Glomerular visceral epithelial cell (primary cell): ENCODE measurements around the gene HOXD13.

Experiments
- DNase-seq: peaks from one replicate; pipeline ENCODE4 v3.0.0-alpha.2; 2016; ENCODE audit errors: extremely low spot score

Gene HOXD13

GRCh38 chr2:176105078-176105729 lies 12.7 kb downstream of the HOXD13 start:
- no peak for DNase-seq

DNA sequence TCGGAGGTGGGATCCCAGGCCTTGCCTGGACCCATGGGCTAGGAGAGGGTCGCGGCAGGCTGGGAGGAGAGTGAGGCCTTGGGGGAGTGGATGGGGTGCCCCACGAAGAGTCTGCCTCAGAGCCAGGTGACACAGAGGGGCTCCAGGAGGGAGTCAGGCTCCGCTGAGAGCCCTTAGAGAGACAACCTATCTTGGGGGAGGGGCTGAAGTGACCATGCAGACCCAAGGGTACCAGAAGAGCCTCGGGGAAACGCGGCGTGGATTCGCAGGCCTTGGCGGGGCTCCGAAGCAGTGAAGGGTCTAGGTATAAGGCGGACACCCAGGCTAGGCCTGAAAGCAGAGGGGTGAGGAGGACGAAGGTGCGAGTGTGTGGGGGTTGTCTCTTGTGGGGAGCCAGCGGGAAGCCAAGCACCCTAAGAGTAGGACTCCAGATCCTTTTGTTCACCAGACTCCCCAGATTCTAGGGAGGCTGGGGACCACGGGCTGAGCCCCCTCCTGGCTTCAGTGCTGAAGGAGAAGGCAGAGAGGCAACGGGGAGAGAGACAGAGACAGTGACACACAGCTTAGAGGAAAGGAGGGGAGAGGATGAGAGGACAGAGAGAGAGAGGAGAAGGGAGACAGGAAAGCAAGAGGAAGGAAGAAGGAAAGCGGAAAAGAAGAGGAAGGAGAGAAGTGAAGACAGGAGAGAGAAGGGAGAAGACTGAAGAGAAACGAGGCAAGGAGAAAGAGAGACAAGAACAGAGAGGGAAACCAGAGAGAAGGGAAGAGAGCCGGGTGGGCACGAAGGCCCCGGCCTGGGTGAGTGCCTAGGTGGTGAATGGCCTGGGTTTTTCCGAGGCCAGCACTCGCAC lies 13.4 kb downstream of the HOXD13 start:
- no peak for DNase-seq

DNA sequence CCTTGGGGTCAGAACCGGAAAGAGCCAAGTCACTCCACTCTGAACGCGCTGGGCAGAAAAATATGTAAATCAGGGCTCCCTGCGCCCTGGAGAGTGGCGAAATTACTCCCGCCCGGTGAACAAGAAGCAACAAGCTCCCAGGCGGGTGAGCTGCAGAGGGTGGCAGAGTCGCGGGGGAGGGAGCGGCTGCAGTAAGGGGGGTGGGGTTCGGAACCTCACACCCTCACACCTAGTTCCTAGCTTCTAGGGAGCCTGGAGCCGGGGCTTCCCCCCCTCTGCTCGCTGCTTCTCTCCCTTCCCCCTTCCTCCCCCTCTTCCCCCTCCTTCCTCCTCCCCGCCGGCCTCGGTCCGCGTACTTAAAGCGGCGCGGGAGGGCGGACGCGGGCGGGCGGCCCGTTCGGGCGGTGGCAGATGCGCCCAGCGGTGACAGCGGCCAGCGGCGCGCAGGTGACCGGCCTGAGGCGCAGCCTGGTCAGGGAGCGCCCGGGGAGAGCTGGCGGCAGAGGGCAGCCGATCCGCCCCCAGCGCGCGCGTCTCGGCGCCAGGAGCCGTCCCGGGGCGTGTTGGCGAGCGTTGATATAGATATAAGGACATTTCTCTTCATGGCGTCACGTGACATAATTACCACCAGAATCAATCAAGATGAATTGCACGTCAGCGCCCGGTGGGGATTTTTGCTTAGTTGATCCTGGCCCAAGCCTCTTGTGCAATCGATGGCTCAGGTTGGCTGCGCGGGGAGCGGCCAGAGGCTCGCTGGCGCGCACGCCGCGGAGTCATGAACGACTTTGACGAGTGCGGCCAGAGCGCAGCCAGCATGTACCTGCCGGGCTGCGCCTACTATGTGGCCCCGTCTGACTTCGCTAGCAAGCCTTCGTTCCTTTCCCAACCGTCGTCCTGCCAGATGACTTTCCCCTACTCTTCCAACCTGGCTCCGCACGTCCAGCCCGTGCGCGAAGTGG lies 14.3 kb downstream of the HOXD13 start, which contains the start of gene HOXD11:
TSS of gene HOXD11 (plus strand) at position 700 of the 959 bp plus-strand sequence. CDS start at position 776, 76 bp downstream.
- peak; percentile 72 for DNase-seq

DNA sequence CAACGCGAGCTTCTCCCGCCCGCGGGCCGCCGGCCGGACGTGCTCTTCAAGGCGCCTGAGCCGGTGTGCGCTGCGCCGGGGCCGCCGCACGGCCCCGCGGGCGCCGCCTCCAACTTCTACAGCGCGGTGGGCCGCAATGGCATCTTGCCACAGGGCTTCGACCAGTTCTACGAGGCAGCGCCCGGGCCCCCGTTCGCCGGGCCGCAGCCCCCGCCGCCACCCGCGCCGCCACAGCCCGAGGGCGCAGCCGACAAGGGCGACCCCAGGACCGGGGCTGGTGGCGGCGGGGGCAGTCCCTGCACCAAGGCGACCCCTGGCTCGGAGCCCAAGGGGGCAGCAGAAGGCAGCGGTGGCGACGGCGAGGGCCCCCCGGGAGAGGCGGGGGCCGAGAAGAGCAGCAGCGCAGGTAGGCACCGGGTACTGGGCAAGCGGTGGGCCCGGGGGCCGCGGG lies 15.2 kb downstream of the HOXD13 start:
- DNase-seq = no peak

GRCh38 chr2:176109192-176109901 lies 16.8 kb downstream of the HOXD13 start:
- no peak for DNase-seq

GRCh38 chr2:176109946-176110345 lies 17.4 kb downstream of the HOXD13 start:
- DNase-seq = no peak

DNA sequence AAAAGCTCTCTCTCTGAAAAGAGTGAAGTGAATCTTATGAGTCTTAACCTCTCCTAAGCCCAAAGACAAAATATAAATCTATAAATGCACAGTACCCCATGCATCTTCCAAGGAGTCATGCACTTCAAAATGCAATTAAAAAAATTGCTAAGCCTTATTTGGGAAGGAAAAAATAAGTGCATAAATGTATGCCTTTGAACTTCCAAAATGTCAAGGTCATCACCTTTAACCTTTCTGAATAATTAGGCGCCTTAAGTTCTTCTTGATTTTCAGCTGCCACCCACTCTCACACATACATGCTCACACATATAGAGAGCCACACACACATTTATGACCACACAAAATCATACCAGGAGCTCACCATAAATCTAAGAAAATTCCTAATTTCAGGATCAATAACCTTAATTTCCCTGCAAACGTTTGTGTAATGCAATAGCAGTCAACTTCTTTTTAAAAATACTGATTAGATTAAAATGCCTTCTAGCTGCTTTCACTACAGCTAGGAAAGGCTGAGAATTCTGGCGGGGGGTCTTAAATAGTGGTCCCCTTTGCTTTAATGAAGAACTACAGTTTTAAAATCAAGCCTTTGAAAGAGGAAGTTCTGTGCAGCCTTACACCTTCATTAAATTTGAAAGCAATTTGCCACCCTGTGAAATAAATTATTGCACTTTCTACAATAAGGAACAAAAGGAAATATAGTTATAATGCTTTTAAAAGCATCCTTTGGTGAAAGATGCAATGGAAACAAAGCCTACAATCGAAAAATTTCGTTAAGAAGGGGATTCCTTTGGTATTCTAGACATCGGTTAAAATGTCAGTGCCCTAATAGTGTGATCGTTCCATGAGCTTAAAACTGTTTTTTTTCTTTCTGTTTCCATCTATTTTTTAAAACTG lies 18.1 kb downstream of the HOXD13 start:
- DNase-seq = no peak

GRCh38 chr2:176111309-176111663 lies 18.8 kb downstream of the HOXD13 start:
- peak; percentile 59 for DNase-seq

- no peak for DNase-seq
Measured at GRCh38 chr2:176111846-176112374, 19.4 kb downstream of the HOXD13 start.

DNA sequence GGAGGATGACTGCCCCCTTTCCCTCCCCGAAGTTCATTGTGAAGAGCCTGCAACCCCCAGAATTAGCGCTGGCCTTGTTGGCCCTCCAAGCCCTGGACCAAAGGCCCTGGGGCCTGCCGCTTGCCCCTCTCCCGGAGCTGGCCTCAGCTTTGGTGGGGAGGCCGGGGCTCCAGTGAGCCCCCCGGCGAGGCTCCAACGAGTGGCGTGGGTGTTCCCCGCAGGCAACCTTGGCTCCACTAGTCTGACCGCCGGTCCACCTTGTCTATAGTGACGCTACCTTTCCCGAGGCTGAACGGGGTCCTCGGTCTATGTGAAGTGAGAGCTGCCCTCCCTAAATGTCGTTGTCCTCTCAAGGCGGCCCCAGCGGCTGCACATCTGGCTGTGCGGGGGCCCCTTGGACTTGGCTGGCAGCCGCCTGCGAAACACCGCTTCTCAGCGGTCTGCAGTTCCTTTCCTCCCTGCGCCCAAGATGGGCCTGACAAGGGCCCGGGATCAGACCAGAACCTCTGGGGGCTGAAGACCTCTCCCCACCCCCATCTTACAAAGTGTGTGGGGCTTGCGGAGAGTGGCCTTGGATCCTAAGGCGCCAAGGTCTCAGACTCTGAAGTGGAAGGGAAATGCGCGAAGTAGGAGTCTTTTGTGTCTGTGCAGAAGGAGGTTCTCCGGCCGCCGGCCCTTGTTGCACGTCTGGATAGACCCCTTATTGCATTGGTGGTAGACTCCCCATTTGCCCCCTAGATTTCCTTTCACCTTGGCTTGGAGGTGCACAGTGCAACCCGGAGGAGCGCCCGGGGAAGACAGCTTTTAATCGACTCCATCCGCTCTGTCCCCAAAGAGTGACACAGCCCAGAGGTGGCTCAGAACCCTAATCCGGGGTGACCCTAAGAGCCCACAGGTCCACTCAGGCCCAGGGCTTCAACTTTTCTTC lies 20.1 kb downstream of the HOXD13 start:
- DNase-seq = no peak

GRCh38 chr2:176114120-176114929 lies 21.8 kb downstream of the HOXD13 start:
- no peak for DNase-seq

- DNase-seq = no peak
Measured at GRCh38 chr2:176114930-176115625, 22.6 kb downstream of the HOXD13 start.

- no peak for DNase-seq
Measured at GRCh38 chr2:176115883-176116813, 23.6 kb downstream of the HOXD13 start, which contains the start of gene HOXD10. Gene HOXD10 (plus strand): TSS chr2:176116778. CDS start chr2:176116834, 56 bp downstream.

DNA sequence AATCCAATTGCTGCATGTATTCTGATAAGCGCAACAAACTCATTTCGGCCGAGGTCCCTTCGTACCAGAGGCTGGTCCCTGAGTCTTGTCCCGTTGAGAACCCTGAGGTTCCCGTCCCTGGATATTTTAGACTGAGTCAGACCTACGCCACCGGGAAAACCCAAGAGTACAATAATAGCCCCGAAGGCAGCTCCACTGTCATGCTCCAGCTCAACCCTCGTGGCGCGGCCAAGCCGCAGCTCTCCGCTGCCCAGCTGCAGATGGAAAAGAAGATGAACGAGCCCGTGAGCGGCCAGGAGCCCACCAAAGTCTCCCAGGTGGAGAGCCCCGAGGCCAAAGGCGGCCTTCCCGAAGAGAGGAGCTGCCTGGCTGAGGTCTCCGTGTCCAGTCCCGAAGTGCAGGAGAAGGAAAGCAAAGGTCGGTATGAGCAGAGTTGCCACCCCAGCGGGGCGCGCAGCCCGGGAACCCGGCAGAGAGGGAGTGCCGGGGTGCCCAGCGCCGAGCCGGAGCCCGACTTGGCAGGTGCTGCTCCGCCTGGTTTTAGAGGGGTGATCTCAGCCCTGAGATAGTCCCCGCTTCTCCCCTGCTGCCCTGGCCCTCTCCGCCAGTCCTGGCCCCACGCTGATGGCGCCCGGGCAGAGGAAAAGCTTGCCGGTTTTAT lies 24.8 kb downstream of the HOXD13 start:
- DNase-seq = no peak

DNA sequence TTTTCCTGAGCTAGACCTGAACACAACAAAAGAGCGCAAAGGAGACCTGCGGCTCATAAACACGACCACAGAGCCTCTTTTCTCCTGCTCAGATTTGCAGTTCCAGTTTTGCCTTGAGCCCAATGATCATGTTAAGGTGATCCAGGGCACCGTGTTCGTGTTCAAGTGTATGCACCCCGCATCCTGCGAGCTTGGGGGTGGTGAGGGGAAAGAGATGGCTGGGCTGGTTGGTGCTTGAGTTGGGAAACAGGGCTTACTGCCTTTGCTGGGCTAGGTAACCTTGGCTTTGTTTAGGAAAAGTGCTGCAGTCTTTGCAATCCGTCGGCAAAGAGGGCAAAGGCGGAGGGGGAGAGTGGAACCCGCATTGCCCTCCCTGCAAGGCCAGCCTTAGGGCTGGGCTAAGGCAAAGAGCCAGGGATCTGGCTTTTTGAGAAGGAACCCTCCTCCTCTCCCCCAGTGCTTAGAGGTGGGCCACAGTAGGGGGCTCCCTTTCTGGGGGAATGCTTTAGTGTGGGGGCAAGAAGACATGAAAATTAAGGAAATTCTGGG lies 25.4 kb downstream of the HOXD13 start:
- DNase-seq = no peak
